OCI-LY3 (cell line): ENCODE results near the gene FGF2.

Experiments
- EZH2phosphoT487 ChIP-seq: fragments of 200-600 bp; shearing (Covaris generic); IDR thresholded peaks from 2 replicates; pipeline ENCODE4 v1.6.1; 2018; ENCODE audit warnings: antibody characterized with exemption, mixed run types, low read depth
- TF ChIP-seq, protein P1 (sequence below): fragments of 200-600, 300-600 bp; sonication (generic); IDR thresholded peaks from 2 replicates; pipeline ENCODE4 v1.5.1; 2014; ENCODE audit warnings: antibody characterized with exemption, low read length, low read depth

DNA sequence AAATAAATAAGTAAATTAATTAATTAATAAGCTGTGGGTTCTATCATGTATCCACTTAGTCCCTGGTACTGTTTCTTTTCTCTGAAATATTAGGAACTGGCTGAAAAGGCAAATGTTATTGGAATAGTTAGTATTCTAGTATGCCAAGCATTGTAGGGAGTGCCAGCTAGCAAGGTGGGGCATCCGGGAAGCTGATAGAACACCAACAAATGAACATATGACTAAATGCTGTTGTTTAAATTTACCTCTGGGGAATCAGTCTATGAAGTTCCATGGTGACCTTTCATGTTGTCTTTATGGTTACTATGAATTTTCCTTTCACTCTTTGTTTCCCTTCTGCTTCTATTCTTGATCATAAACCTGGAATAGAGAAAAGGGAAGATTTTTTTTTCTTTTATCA lies 63.1 kb downstream of the FGF2 start:
- TF ChIP-seq, protein P1, sequence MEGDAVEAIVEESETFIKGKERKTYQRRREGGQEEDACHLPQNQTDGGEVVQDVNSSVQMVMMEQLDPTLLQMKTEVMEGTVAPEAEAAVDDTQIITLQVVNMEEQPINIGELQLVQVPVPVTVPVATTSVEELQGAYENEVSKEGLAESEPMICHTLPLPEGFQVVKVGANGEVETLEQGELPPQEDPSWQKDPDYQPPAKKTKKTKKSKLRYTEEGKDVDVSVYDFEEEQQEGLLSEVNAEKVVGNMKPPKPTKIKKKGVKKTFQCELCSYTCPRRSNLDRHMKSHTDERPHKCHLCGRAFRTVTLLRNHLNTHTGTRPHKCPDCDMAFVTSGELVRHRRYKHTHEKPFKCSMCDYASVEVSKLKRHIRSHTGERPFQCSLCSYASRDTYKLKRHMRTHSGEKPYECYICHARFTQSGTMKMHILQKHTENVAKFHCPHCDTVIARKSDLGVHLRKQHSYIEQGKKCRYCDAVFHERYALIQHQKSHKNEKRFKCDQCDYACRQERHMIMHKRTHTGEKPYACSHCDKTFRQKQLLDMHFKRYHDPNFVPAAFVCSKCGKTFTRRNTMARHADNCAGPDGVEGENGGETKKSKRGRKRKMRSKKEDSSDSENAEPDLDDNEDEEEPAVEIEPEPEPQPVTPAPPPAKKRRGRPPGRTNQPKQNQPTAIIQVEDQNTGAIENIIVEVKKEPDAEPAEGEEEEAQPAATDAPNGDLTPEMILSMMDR, result no peak
- no peak for TF ChIP-seq EZH2phosphoT487
